SK-N-SH treated with all-trans-retinoic acid at 6 μM for 48 hours (cell line): ENCODE measurements around the gene C12orf60.

Source experiments
- ATAC-seq: fragments of 200-7000 bp; cut with Tn5 transposase; 3 replicates; pipeline ENCODE4 v1.9.1; 2020; ENCODE audit warnings: mild to moderate bottlenecking, moderate library complexity
- ARNTL ChIP-seq: fragments of 450-650 bp; formaldehyde crosslinking; IDR thresholded peaks from 2 replicates; pipeline ENCODE4 v1.5.0; 2020; ENCODE audit warnings: low read depth, mild to moderate bottlenecking, moderate library complexity, borderline replicate concordance
- BACH2 ChIP-seq: fragments of 250-450 bp; sonication (Bioruptor Pico); IDR thresholded peaks from 2 replicates; pipeline ENCODE4 v1.9.0; 2021; ENCODE audit warnings: mild to moderate bottlenecking, borderline replicate concordance
- CREB5 ChIP-seq: fragments of 250-450 bp; sonication (Bioruptor Pico); IDR thresholded peaks from 2 replicates; pipeline ENCODE4 v1.5.1; 2020; ENCODE audit warnings: low read depth, mild to moderate bottlenecking, moderate library complexity
- CSDC2 ChIP-seq: fragments of 250-450 bp; sonication (Bioruptor Pico); IDR thresholded peaks from 2 replicates; pipeline ENCODE4 v1.5.0; 2020; ENCODE audit warnings: mild to moderate bottlenecking, moderate library complexity
- CSRNP3 ChIP-seq: fragments of 250-450 bp; sonication (Bioruptor Pico); IDR thresholded peaks from 2 replicates; pipeline ENCODE4 v1.5.1; 2021; ENCODE audit warnings: mild to moderate bottlenecking, moderate library complexity
- ESRRG ChIP-seq: fragments of 250-450 bp; sonication (Bioruptor Pico); IDR thresholded peaks from 2 replicates; pipeline ENCODE4 v1.6.1; 2021; ENCODE audit warnings: mild to moderate bottlenecking
- GLIS3 ChIP-seq: fragments of 250-450 bp; sonication (Bioruptor Pico); IDR thresholded peaks from 2 replicates; pipeline ENCODE4 v1.5.0; 2020; ENCODE audit warnings: mild to moderate bottlenecking, moderate library complexity
- ISL1 ChIP-seq: fragments of 250-450 bp; sonication (Bioruptor Pico); IDR thresholded peaks from 2 replicates; pipeline ENCODE4 v2.1.2; 2022; ENCODE audit warnings: mild to moderate bottlenecking, moderate library complexity
- OSR1 ChIP-seq: fragments of 250-450 bp; sonication (Bioruptor Pico); IDR thresholded peaks from 2 replicates; pipeline ENCODE4 v1.8.0; 2022; ENCODE audit warnings: moderate library complexity, mild to moderate bottlenecking, inconsistent platforms
- PPARA ChIP-seq: fragments of 250-450 bp; sonication (Bioruptor Pico); IDR thresholded peaks from 2 replicates; pipeline ENCODE4 v1.5.0; 2020; ENCODE audit warnings: mild to moderate bottlenecking, borderline replicate concordance
- RARB ChIP-seq: fragments of 250-450 bp; sonication (Bioruptor Pico); IDR thresholded peaks from 2 replicates; pipeline ENCODE4 v1.8.0; 2021; ENCODE audit warnings: mild to moderate bottlenecking, moderate library complexity
- SNAI2 ChIP-seq: fragments of 250-450 bp; sonication (Bioruptor Pico); IDR thresholded peaks from 2 replicates; pipeline ENCODE4 v1.5.0; 2020; ENCODE audit warnings: mild to moderate bottlenecking, moderate library complexity
- TCF4 ChIP-seq: fragments of 250-450 bp; sonication (Bioruptor Pico); IDR thresholded peaks from 2 replicates; pipeline ENCODE4 v1.8.0; 2021; ENCODE audit warnings: mild to moderate bottlenecking, moderate library complexity, borderline replicate concordance
- TOX ChIP-seq: fragments of 250-450 bp; sonication (Bioruptor Pico); IDR thresholded peaks from 2 replicates; pipeline ENCODE4 v1.8.0; 2021; ENCODE audit warnings: mild to moderate bottlenecking, moderate library complexity, borderline replicate concordance
- TSHZ2 ChIP-seq: fragments of 250-450 bp; sonication (Bioruptor Pico); IDR thresholded peaks from 2 replicates; pipeline ENCODE4 v1.5.0; 2020; ENCODE audit warnings: mild to moderate bottlenecking, moderate library complexity
- ZC3H10 ChIP-seq: fragments of 250-450 bp; sonication (Bioruptor Pico); IDR thresholded peaks from 2 replicates; pipeline ENCODE4 v1.5.1; 2021; ENCODE audit warnings: mild to moderate bottlenecking, moderate library complexity
- ZFP3 ChIP-seq: fragments of 250-450 bp; sonication (Bioruptor Pico); IDR thresholded peaks from 2 replicates; pipeline ENCODE4 v1.5.0; 2020; ENCODE audit warnings: mild to moderate bottlenecking, moderate library complexity
- ZFP30 ChIP-seq: fragments of 450-650 bp; formaldehyde crosslinking; IDR thresholded peaks from 2 replicates; pipeline ENCODE4 v1.5.0; 2022; ENCODE audit warnings: mild to moderate bottlenecking, moderate library complexity
- ZNF565 ChIP-seq: fragments of 450-650 bp; formaldehyde crosslinking; conservative IDR thresholded peaks from 2 replicates; pipeline ENCODE4 v1.5.0; 2020; ENCODE audit warnings: low read depth, mild to moderate bottlenecking, moderate library complexity
- ZNF70 ChIP-seq: fragments of 450-650 bp; formaldehyde crosslinking; IDR thresholded peaks from 2 replicates; pipeline ENCODE4 v1.5.0; 2020; ENCODE audit warnings: mild to moderate bottlenecking, moderate library complexity
- ZNF8 ChIP-seq: fragments of 450-650 bp; formaldehyde crosslinking; IDR thresholded peaks from 2 replicates; pipeline ENCODE4 v1.5.0; 2020; ENCODE audit warnings: mild to moderate bottlenecking, moderate library complexity
- TF ChIP-seq, protein P1 (sequence below): fragments of 250-450 bp; sonication (Bioruptor Pico); IDR thresholded peaks from 2 replicates; pipeline ENCODE4 v1.8.0; 2021; ENCODE audit warnings: low read depth, mild to moderate bottlenecking, moderate library complexity, borderline replicate concordance
- TF ChIP-seq, protein P2 (sequence below): fragments of 250-450 bp; sonication (Bioruptor Pico); IDR thresholded peaks from 2 replicates; pipeline ENCODE4 v1.8.0; 2020; ENCODE audit warnings: mild to moderate bottlenecking, moderate library complexity, borderline replicate concordance

The C12orf60 gene

GRCh38 chr12:14836336-14837210 lies 33.1 kb downstream of the C12orf60 start:
- ATAC-seq: peak; percentile 95
- TF ChIP-seq ARNTL (CRISPR knock-in tag): no peak
- TF ChIP-seq CSRNP3: no peak
- TF ChIP-seq OSR1: no peak
- TF ChIP-seq CREB5 (CRISPR knock-in tag): no peak
- 0 out of 2 replicates have a peak, but pooled peaks have one; percentile 46 for TF ChIP-seq ZFP3 (CRISPR knock-in tag)
- peak; percentile 95 for TF ChIP-seq ISL1 (CRISPR knock-in tag)
- TF ChIP-seq TSHZ2: no peak
- TF ChIP-seq GLIS3 (CRISPR knock-in tag): 0 out of 2 replicates have a peak, but pooled peaks have one; percentile 72
- TF ChIP-seq PPARA (CRISPR knock-in tag): no peak
- no peak for TF ChIP-seq TOX
- TF ChIP-seq, protein P1, sequence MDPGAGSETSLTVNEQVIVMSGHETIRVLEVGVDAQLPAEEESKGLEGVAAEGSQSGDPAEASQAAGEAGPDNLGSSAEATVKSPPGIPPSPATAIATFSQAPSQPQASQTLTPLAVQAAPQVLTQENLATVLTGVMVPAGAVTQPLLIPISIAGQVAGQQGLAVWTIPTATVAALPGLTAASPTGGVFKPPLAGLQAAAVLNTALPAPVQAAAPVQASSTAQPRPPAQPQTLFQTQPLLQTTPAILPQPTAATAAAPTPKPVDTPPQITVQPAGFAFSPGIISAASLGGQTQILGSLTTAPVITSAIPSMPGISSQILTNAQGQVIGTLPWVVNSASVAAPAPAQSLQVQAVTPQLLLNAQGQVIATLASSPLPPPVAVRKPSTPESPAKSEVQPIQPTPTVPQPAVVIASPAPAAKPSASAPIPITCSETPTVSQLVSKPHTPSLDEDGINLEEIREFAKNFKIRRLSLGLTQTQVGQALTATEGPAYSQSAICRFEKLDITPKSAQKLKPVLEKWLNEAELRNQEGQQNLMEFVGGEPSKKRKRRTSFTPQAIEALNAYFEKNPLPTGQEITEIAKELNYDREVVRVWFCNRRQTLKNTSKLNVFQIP: no peak
- no peak for TF ChIP-seq ZNF8 (CRISPR knock-in tag)
- no peak for TF ChIP-seq ZNF70 (CRISPR knock-in tag)
- 0 out of 2 replicates have a peak, but pooled peaks have one; percentile 58 for TF ChIP-seq CSDC2 (CRISPR knock-in tag)
- no peak for TF ChIP-seq ESRRG (CRISPR knock-in tag)
- no peak for TF ChIP-seq ZNF565 (CRISPR knock-in tag)
- TF ChIP-seq ZFP30: no peak
- no peak for TF ChIP-seq SNAI2
- TF ChIP-seq RARB: no peak
- TF ChIP-seq, protein P2, sequence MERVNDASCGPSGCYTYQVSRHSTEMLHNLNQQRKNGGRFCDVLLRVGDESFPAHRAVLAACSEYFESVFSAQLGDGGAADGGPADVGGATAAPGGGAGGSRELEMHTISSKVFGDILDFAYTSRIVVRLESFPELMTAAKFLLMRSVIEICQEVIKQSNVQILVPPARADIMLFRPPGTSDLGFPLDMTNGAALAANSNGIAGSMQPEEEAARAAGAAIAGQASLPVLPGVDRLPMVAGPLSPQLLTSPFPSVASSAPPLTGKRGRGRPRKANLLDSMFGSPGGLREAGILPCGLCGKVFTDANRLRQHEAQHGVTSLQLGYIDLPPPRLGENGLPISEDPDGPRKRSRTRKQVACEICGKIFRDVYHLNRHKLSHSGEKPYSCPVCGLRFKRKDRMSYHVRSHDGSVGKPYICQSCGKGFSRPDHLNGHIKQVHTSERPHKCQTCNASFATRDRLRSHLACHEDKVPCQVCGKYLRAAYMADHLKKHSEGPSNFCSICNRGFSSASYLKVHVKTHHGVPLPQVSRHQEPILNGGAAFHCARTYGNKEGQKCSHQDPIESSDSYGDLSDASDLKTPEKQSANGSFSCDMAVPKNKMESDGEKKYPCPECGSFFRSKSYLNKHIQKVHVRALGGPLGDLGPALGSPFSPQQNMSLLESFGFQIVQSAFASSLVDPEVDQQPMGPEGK: 0 out of 2 replicates have a peak, but pooled peaks have one; percentile 18
- no peak for TF ChIP-seq ZC3H10 (CRISPR knock-in tag)
- TF ChIP-seq BACH2 (CRISPR knock-in tag): no peak
- no peak for TF ChIP-seq TCF4
- TF ChIP-seq, all 23 proteins: peak for 5

GRCh38 chr12:14839262-14839661 lies 35.8 kb downstream of the C12orf60 start:
- no peak for ATAC-seq
- no peak for TF ChIP-seq CREB5 (CRISPR knock-in tag)
